Endothelial cell of umbilical vein (primary cell): ENCODE data around the gene LDLRAD3. TPM values are rescaled to one million over a fixed set of nuclear protein-coding genes. Genes with fewer than 3 reads are reported as not detected.

Experiments
- BruUV-seq: library from RNA; stranded (reverse); fragments of 400-500 nt; replicated peaks from 2 replicates; lab custom pipeline; 2021; lab: Mats Ljungman, UMichigan
- CTCF ChIA-PET: fragments of 300-600, 350-600 bp; sonication (Branson Sonifier 250); formaldehyde crosslinking; loops from one replicate; lab custom pipeline; 2021; ENCODE audit warnings: antibody characterized with exemption, inconsistent platforms; lab: Charles Lee
- POLR2A ChIA-PET: fragments of 300-600, 350-600 bp; sonication (Branson Sonifier 250); formaldehyde crosslinking; loops from one replicate; lab custom pipeline; 2021; ENCODE audit warnings: antibody characterized with exemption, inconsistent platforms; lab: Charles Lee
- DNase-seq: peaks from one replicate; pipeline ENCODE4 v3.0.0-alpha.2; 2011; ENCODE audit warnings: low read depth, low spot score
- FAIRE-seq: peaks from 2 replicates; lab custom pipeline; 2011; peaks lifted over from hg19 to GRCh38; lab: Jason Lieb, UNC
- H2AFZ ChIP-seq: 2 replicates; pipeline ENCODE4 v1.6.0; 2012; ENCODE audit warnings: low read depth, low read length, control low read depth, inconsistent platforms
- H3K27ac ChIP-seq: 2 replicates; pipeline ENCODE4 v1.5.1; 2011; ENCODE audit warnings: low read depth, mild to moderate bottlenecking, control low read depth, low read length, moderate library complexity; ENCODE audit not compliant: insufficient read depth
- H3K27me3 ChIP-seq, 2 experiments: 2 replicates each; pipeline versions ENCODE4 v1.6.0 to v1.6.1; 2011; ENCODE audit warnings: low read length in 2 of 2, mixed read lengths in 1 of 2; ENCODE audit not compliant: control insufficient read depth in 2 of 2, insufficient read depth in 2 of 2
- H3K36me3 ChIP-seq, 2 experiments: 2 replicates in 1 of 2; 3 replicates in 1 of 2; pipeline ENCODE4 v1.5.1; 2011; ENCODE audit warnings: low read length in 2 of 2, mild to moderate bottlenecking in 1 of 2, moderate library complexity in 1 of 2; ENCODE audit not compliant: control insufficient read depth in 2 of 2, insufficient read depth in 2 of 2; ENCODE audit errors: extremely low read depth in 1 of 2
- H3K4me1 ChIP-seq: 3 replicates; pipeline ENCODE4 v1.5.1; 2011; ENCODE audit warnings: mild to moderate bottlenecking, low read length; ENCODE audit not compliant: control insufficient read depth, insufficient read depth; ENCODE audit errors: extremely low read depth
- H3K4me2 ChIP-seq: 2 replicates; pipeline ENCODE4 v1.6.1; 2011; ENCODE audit warnings: low read length, control low read depth, mixed read lengths; ENCODE audit not compliant: insufficient read depth
- H3K4me3 ChIP-seq, 3 experiments: fragments of 200-600 bp in 1 of 3; sonication (generic), shearing (Covaris generic) in 1 of 3; replicated peaks in 1 of 3; 2 replicates each; pipeline ENCODE4 v1.5.1; 2011 to 2016; ENCODE audit warnings: control low read depth in 3 of 3, low read length in 3 of 3, mild to moderate bottlenecking in 2 of 3, inconsistent platforms in 1 of 3, low read depth in 1 of 3, moderate library complexity in 1 of 3; ENCODE audit not compliant: insufficient read depth in 1 of 3
- H3K79me2 ChIP-seq: 2 replicates; pipeline ENCODE4 v1.6.0; 2012; ENCODE audit warnings: low read length, inconsistent platforms; ENCODE audit not compliant: control insufficient read depth, insufficient read depth
- H3K9ac ChIP-seq: replicated peaks from 2 replicates; pipeline ENCODE3; 2011; ENCODE audit warnings: low read length, control low read depth; ENCODE audit not compliant: insufficient read depth; ENCODE audit errors: extremely low read depth
- H3K9me1 ChIP-seq: replicated peaks from 3 replicates; pipeline ENCODE4 v1.6.0; 2011; ENCODE audit warnings: mild to moderate bottlenecking, low read length; ENCODE audit not compliant: control insufficient read depth, insufficient read depth; ENCODE audit errors: extremely low read depth
- H3K9me3 ChIP-seq: replicated peaks from 2 replicates; pipeline ENCODE4 v1.5.1; 2012; ENCODE audit warnings: low read length, inconsistent platforms; ENCODE audit not compliant: control insufficient read depth, insufficient read depth
- H4K20me1 ChIP-seq: replicated peaks from 2 replicates; pipeline ENCODE3; 2011; ENCODE audit warnings: mild to moderate bottlenecking, low read length; ENCODE audit not compliant: control insufficient read depth, insufficient read depth; ENCODE audit errors: extremely low read depth
- CTCF ChIP-seq, 2 donors: IDR thresholded peaks; 1 replicate in 1 of 2; 2 replicates in 1 of 2; pipeline ENCODE4 v1.5.1; 2011; ENCODE audit warnings: low read length in 2 of 2, mild to moderate bottlenecking in 2 of 2, moderate library complexity in 2 of 2, control low read depth in 1 of 2, inconsistent platforms in 1 of 2, low read depth in 1 of 2; ENCODE audit not compliant: insufficient read depth in 1 of 2; ENCODE audit errors: extremely low read depth in 1 of 2
- EZH2 ChIP-seq: IDR thresholded peaks from 2 replicates; pipeline ENCODE4 v1.6.1; 2012; ENCODE audit warnings: borderline replicate concordance, low read depth, mild to moderate bottlenecking, moderate library complexity, low read length, inconsistent platforms; ENCODE audit not compliant: severe bottlenecking
- FOS ChIP-seq: IDR thresholded peaks from 2 replicates; pipeline ENCODE4 v1.6.1; 2011; ENCODE audit warnings: mild to moderate bottlenecking, low read length, moderate library complexity, borderline replicate concordance; ENCODE audit not compliant: insufficient read depth
- GATA2 ChIP-seq: IDR thresholded peaks from 2 replicates; pipeline ENCODE4 v1.7.0; 2011; ENCODE audit warnings: low read depth, mild to moderate bottlenecking, moderate library complexity, mixed read lengths, low read length; ENCODE audit not compliant: insufficient read length, insufficient read depth
- JUN ChIP-seq: IDR thresholded peaks from 2 replicates; pipeline ENCODE4 v1.6.1; 2011; ENCODE audit warnings: borderline replicate concordance, low read depth; ENCODE audit not compliant: insufficient read length, insufficient read depth
- MAX ChIP-seq: IDR thresholded peaks from 2 replicates; pipeline ENCODE4 v1.6.1; 2011; ENCODE audit not compliant: insufficient read depth, insufficient read length
- MYC ChIP-seq: IDR thresholded peaks from one replicate; pipeline ENCODE4 v1.6.1; 2011; ENCODE audit warnings: mild to moderate bottlenecking, low read depth, low read length
- POLR2A ChIP-seq: IDR thresholded peaks from 2 replicates; pipeline ENCODE4 v1.6.1; 2012; ENCODE audit warnings: low read depth, mild to moderate bottlenecking, control low read depth, low read length
- POLR2AphosphoS5 ChIP-seq: IDR thresholded peaks from 2 replicates; pipeline ENCODE4 v1.6.1; 2012; ENCODE audit warnings: low read depth, mild to moderate bottlenecking, control low read depth, low read length, moderate library complexity; ENCODE audit not compliant: insufficient read depth
- dilution Hi-C: fragments of 300-500 bp; cut with MboI; formaldehyde crosslinking; loops from one replicate; pipeline ENCODE4 v1.15.0; 2019; ENCODE audit warnings: low sequenced_read_pairs; ENCODE audit not compliant: extremely low pct_ligation_motif_present
- intact Hi-C: fragments of 100-400 bp; cut with micrococcal nuclease; formaldehyde crosslinking; loops from one replicate; pipeline ENCODE4 v1.10.0; 2022
- microRNA-seq: library from miRNA; unstranded; fragments of <30 nt; microRNA quantifications from one replicate; pipeline ENCODE4 v1.2.0, GENCODE V29; 2021; ENCODE audit warnings: borderline number of aligned reads, borderline replicate concordance
- polyA plus RNA-seq, 4 experiments: library from polyadenylated mRNA; depleted of rRNA in 3 of 4; stranded (reverse) in 3 of 4; unstranded in 1 of 4; fragments of >200 nt; gene quantifications; 2 replicates each; pipeline versions ENCODE4 v1.2.1 to v1.2.3, GENCODE V29; 2011 to 2012; ENCODE audit warnings: missing spikeins in 1 of 4
- small RNA-seq: library from RNA; depleted of rRNA; stranded (forward); fragments of <200 nt; gene quantifications from one replicate; pipeline ENCODE3, GENCODE V24; 2012; ENCODE audit warnings: low replicate concordance, low read depth; ENCODE audit not compliant: insufficient read depth, insufficient read length
- total RNA-seq: library from RNA; stranded (reverse); gene quantifications from 2 replicates; pipeline ENCODE4 v1.2.3, GENCODE V29; 2021

The LDLRAD3 gene
- total and polyA plus RNA-seq, 2 donors (not counting 3 experiments of a cell fraction or from before 2014, with no cell fraction given) = 17.9 to 25.1 TPM

GRCh38 chr11:36280531-36280930 is 336.7 kb downstream of the LDLRAD3 start:
- ChIA-PET POLR2A (no interaction called here), CTCF (interaction anchor here (1.6 to 2.8 kb wide), 3 partner anchors 8 to 212 kb away, joined by 4 to 14 read pairs (median 7); no protein-coding TSS in a partner anchor)
- Histone ChIP-seq H3K4me2 (no peak overlapping the region), H2AFZ (no peak overlapping the region), H3K9ac (no peak overlapping the region), H3K79me2 (no peaks in the 10 kb centered on the region), H3K27ac (no peak overlapping the region), H4K20me1 (no peaks in the 10 kb centered on the region), H3K9me3 (no peaks in the 10 kb centered on the region), H3K36me3 (peaks cover 0 to 7% of the 10 kb centered on the region in 2 experiments), H3K4me3 (no peak overlapping the region), H3K9me1 (no peaks in the 10 kb centered on the region), H3K4me1 (no peaks in the 10 kb centered on the region), H3K27me3 (no peaks in the 10 kb centered on the region)
- no peak for TF ChIP-seq MAX
- no peak for TF ChIP-seq CTCF (IDR thresholded peaks at IDR 0.05; ENCODE audit: extremely low read depth in 1 of 2, insufficient read depth in 1 of 2, low read depth in 1 of 2, low read length in 2 of 2)
- TF ChIP-seq FOS = no peak
- TF ChIP-seq EZH2 = no peak
- TF ChIP-seq POLR2AphosphoS5 = no peak
- no peak for TF ChIP-seq GATA2
- no peak for TF ChIP-seq POLR2A
- TF ChIP-seq JUN = no peak
- TF ChIP-seq MYC = no peak
- no TSS peak for BruUV-seq
- dilution Hi-C loops = no loop called here
- DNase-seq (no peak), FAIRE-seq (no peak)
- intact Hi-C loops = no loop called here

Small RNA genes lying within 50 kb of the gene (microRNA-seq; reads per million reads assigned to microRNA genes)
- not detected for gene MIR3973

Small RNA genes lying within 50 kb of the gene (small RNA-seq; reads per million reads assigned to genes)
- not detected for gene MIR3973
